Measurements from ENCODE around the gene MICAL2.

Gene MICAL2

GRCh38 chr11:12280838-12281565 is 170.6 kb downstream of the MICAL2 start:
- TF ChIP-seq CTCF (conservative IDR thresholded peaks at IDR 0.05; ENCODE audit: low read depth), result no peak
- DNase-seq (ENCODE audit: low spot score), result no peak
- H3K27ac ChIP-seq, result peak overlapping the region; percentile 26
- CTCF ChIA-PET, result interaction anchor here (0.8 to 2.0 kb wide), 9 partner anchors 9 to 349 kb away, joined by 3 to 13 read pairs (median 5); no protein-coding TSS in a partner anchor
- POLR2A ChIA-PET (ENCODE audit: low non-redundant PET), result no interaction called here

GRCh38 chr11:12281571-12282478 is 171.4 kb downstream of the MICAL2 start:
- POLR2A ChIA-PET (ENCODE audit: low non-redundant PET), result no interaction called here

GRCh38 chr11:12282676-12283075 is 172.3 kb downstream of the MICAL2 start:
- CTCF ChIA-PET, result interaction anchor here (0.6 to 1.5 kb wide), 2 partner anchors 30 to 149 kb away, joined by 4 to 8 read pairs; no protein-coding TSS in a partner anchor
- DNase-seq (ENCODE audit: low spot score), result no peak
- H3K27ac ChIP-seq, result no peak overlapping the region
- POLR2A ChIA-PET (ENCODE audit: low non-redundant PET), result no interaction called here
- TF ChIP-seq CTCF (conservative IDR thresholded peaks at IDR 0.05; ENCODE audit: low read depth), result no peak

More at GRCh38 chr11:12281571-12282478, 171.4 kb downstream of the MICAL2 start:
- peak; percentile 91 for TF ChIP-seq CTCF (conservative IDR thresholded peaks at IDR 0.05; ENCODE audit: low read depth)
- CTCF ChIA-PET, result interaction anchor here (0.6 to 2.0 kb wide), 13 partner anchors 10 to 680 kb away, joined by 3 to 13 read pairs (median 5); no protein-coding TSS in a partner anchor
- H3K27ac ChIP-seq, result peak overlapping the region; percentile 26
- DNase-seq (ENCODE audit: low spot score), result peak; percentile 77

GRCh38 chr11:12284316-12285050 is 174.1 kb downstream of the MICAL2 start:
- TF ChIP-seq CTCF (conservative IDR thresholded peaks at IDR 0.05; ENCODE audit: low read depth), result no peak
- ChIA-PET CTCF (interaction anchor here (1.0 kb wide), 1 partner anchor 189 kb away, joined by 3 read pairs; no protein-coding TSS in a partner anchor), POLR2A (ENCODE audit: low non-redundant PET) (no interaction called here)
- H3K27ac ChIP-seq, result no peak overlapping the region; the same call in 1 of the 2 replicates
- no peak for DNase-seq (ENCODE audit: low spot score)

GRCh38 chr11:12285106-12285505 is 174.7 kb downstream of the MICAL2 start:
- no peak overlapping the region for H3K27ac ChIP-seq
- no peak for DNase-seq (ENCODE audit: low spot score)
- ChIA-PET POLR2A (ENCODE audit: low non-redundant PET) (no interaction called here), CTCF (interaction anchor here (1.0 kb wide), 1 partner anchor 190 kb away, joined by 3 read pairs; no protein-coding TSS in a partner anchor)
- TF ChIP-seq CTCF (conservative IDR thresholded peaks at IDR 0.05; ENCODE audit: low read depth), result no peak
